Measurements from ENCODE around the gene EEFSEC. TPM values are rescaled to one million over a fixed set of nuclear protein-coding genes. Genes with fewer than 3 reads are reported as not detected.

Gene EEFSEC
- polyA plus RNA-seq, 1 donor from 2014 or later: 4.6 TPM

- TF ChIP-seq REST (IDR thresholded peaks at IDR 0.05; ENCODE audit: borderline replicate concordance) (no peak), EP300 (conservative IDR thresholded peaks at IDR 0.05; ENCODE audit: poor library complexity, severe bottlenecking) (no peak), TAF1 (IDR thresholded peaks at IDR 0.05; ENCODE audit: low read depth) (no peak), SMC3 (conservative IDR thresholded peaks at IDR 0.05; ENCODE audit: poor library complexity) (no peak), EZH2 (IDR thresholded peaks at IDR 0.05; ENCODE audit: borderline replicate concordance, insufficient read depth, low read length, poor library complexity, severe bottlenecking) (no peak), POLR2AphosphoS5 (IDR thresholded peaks at IDR 0.05) (no peak), RAD21 (conservative IDR thresholded peaks at IDR 0.05) (no peak), MXI1 (conservative IDR thresholded peaks at IDR 0.05; ENCODE audit: poor library complexity, severe bottlenecking) (no peak)
- TF ChIP-seq, protein P1, sequence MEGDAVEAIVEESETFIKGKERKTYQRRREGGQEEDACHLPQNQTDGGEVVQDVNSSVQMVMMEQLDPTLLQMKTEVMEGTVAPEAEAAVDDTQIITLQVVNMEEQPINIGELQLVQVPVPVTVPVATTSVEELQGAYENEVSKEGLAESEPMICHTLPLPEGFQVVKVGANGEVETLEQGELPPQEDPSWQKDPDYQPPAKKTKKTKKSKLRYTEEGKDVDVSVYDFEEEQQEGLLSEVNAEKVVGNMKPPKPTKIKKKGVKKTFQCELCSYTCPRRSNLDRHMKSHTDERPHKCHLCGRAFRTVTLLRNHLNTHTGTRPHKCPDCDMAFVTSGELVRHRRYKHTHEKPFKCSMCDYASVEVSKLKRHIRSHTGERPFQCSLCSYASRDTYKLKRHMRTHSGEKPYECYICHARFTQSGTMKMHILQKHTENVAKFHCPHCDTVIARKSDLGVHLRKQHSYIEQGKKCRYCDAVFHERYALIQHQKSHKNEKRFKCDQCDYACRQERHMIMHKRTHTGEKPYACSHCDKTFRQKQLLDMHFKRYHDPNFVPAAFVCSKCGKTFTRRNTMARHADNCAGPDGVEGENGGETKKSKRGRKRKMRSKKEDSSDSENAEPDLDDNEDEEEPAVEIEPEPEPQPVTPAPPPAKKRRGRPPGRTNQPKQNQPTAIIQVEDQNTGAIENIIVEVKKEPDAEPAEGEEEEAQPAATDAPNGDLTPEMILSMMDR (IDR thresholded peaks at IDR 0.05; ENCODE audit: poor library complexity, severe bottlenecking): no peak
- no peaks in the 10 kb centered on the region for H3K27me3 ChIP-seq (ENCODE audit: insufficient read depth, low read depth, low read length)
- no peaks in the 10 kb centered on the region for H3K9me2 ChIP-seq (ENCODE audit: insufficient read depth, low read length)
- no peaks in the 10 kb centered on the region for H4K20me1 ChIP-seq (ENCODE audit: insufficient read depth)
- H3K4me2 ChIP-seq (ENCODE audit: low read length): no peak overlapping the region
- H3K36me3 ChIP-seq (ENCODE audit: insufficient read depth, low read length): no peaks in the 10 kb centered on the region
- no peaks in the 10 kb centered on the region for H3F3A ChIP-seq (ENCODE audit: insufficient read depth, low read length, poor library complexity, severe bottlenecking)
- H3K27ac ChIP-seq (ENCODE audit: low read length): no peak overlapping the region
- no peak overlapping the region for H3K4me3 ChIP-seq (ENCODE audit: low read length)
- H3K9me3 ChIP-seq (ENCODE audit: low read length): no peaks in the 10 kb centered on the region
- H3K9ac ChIP-seq (ENCODE audit: low read length): no peak overlapping the region
- no peaks in the 10 kb centered on the region for H3K79me2 ChIP-seq (replicated peaks; ENCODE audit: insufficient read depth, low read length)
- H2AFZ ChIP-seq (ENCODE audit: low read depth, low read length): no peak overlapping the region
Measured at GRCh38 chr3:128442070-128442469, 288.8 kb downstream of the EEFSEC start.

DNA sequence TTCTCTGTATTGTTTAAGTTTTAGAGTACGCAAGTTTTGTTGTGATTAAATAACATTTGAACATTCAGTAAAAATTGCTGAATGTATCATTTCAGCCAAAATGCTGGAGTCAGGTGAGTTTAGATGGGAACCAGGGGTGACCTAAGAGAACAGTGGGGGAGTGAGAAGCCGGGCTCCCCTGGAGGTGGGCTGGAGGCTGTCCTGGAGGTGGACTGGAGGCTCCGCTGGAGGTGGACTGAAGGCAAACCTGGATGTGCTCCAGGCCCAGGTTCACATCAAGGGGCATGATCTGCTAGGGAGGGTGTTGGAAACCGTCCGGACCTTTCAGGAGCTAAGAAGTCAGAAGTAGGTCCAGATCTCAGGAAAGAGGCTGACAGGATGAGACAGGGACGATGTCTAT, 289.7 kb downstream of the EEFSEC start:
- H3K36me3 ChIP-seq (ENCODE audit: insufficient read depth, low read length): no peaks in the 10 kb centered on the region
- no peaks in the 10 kb centered on the region for H4K20me1 ChIP-seq (ENCODE audit: insufficient read depth)
- no peak overlapping the region for H3K9ac ChIP-seq (ENCODE audit: low read length)
- H3K9me2 ChIP-seq (ENCODE audit: insufficient read depth, low read length): no peaks in the 10 kb centered on the region
- no peak for TF ChIP-seq SMC3 (conservative IDR thresholded peaks at IDR 0.05; ENCODE audit: poor library complexity)
- TF ChIP-seq MXI1 (conservative IDR thresholded peaks at IDR 0.05; ENCODE audit: poor library complexity, severe bottlenecking): no peak
- TF ChIP-seq EP300 (conservative IDR thresholded peaks at IDR 0.05; ENCODE audit: poor library complexity, severe bottlenecking): no peak
- no peak for TF ChIP-seq REST (IDR thresholded peaks at IDR 0.05; ENCODE audit: borderline replicate concordance)
- no peak for TF ChIP-seq TAF1 (IDR thresholded peaks at IDR 0.05; ENCODE audit: low read depth)
- TF ChIP-seq EZH2 (IDR thresholded peaks at IDR 0.05; ENCODE audit: borderline replicate concordance, insufficient read depth, low read length, poor library complexity, severe bottlenecking): no peak
- no peak for TF ChIP-seq RAD21 (conservative IDR thresholded peaks at IDR 0.05)
- TF ChIP-seq, protein P1 (IDR thresholded peaks at IDR 0.05; ENCODE audit: poor library complexity, severe bottlenecking): no peak
- no peak for TF ChIP-seq POLR2AphosphoS5 (IDR thresholded peaks at IDR 0.05)
- H3K79me2 ChIP-seq (replicated peaks; ENCODE audit: insufficient read depth, low read length): no peaks in the 10 kb centered on the region
- H2AFZ ChIP-seq (ENCODE audit: low read depth, low read length): no peak overlapping the region
- no peak overlapping the region for H3K27ac ChIP-seq (ENCODE audit: low read length)
- no peaks in the 10 kb centered on the region for H3K27me3 ChIP-seq (ENCODE audit: insufficient read depth, low read depth, low read length)
- H3K4me3 ChIP-seq (ENCODE audit: low read length): no peak overlapping the region
- H3K4me2 ChIP-seq (ENCODE audit: low read length): no peak overlapping the region
- H3F3A ChIP-seq (ENCODE audit: insufficient read depth, low read length, poor library complexity, severe bottlenecking): no peaks in the 10 kb centered on the region
- H3K9me3 ChIP-seq (ENCODE audit: low read length): no peaks in the 10 kb centered on the region

Data from neural cell (in vitro differentiated cells).